Measurements from ENCODE around the gene ZNF594. TPM values are rescaled to one million over a fixed set of nuclear protein-coding genes. Genes with fewer than 3 reads are reported as not detected.
"Not testable (repeated sequence)": the region's sequence is repeated elsewhere in the genome, so short reads cannot be mapped to it uniquely, and the experiment has no call there.

ZNF594 gene
- total and polyA plus RNA-seq, 5 donors from 2014 or later, result 0.86 to 3.1 (median 2.1) TPM

- ATAC-seq (ENCODE audit: low read depth in 2 of 2), result no peak
Observed at GRCh38 chr17:5133311-5133710, 58.4 kb downstream of the ZNF594 start.

GRCh38 chr17:5132503-5133225 is 59.0 kb downstream of the ZNF594 start:
- ATAC-seq (ENCODE audit: low read depth in 2 of 2); H3K27me3 ChIP-seq (ENCODE audit: control insufficient read depth, insufficient read depth, low read length); H3K27ac ChIP-seq (ENCODE audit: insufficient read depth, low read length, poor library complexity, severe bottlenecking); H3K4me3 Mint-ChIP-seq; H3K4me1 ChIP-seq (ENCODE audit: control insufficient read depth, insufficient read depth, low read length, poor library complexity, severe bottlenecking); H3K9me3 Mint-ChIP-seq; H3K27me3 Mint-ChIP-seq; H3K4me1 Mint-ChIP-seq; H3K36me3 ChIP-seq (ENCODE audit: control insufficient read depth, insufficient read depth, low read length); DNase-seq; H3K9me3 ChIP-seq (ENCODE audit: control insufficient read depth in 2 of 2, low read length in 2 of 2); H3K36me3 Mint-ChIP-seq; H3K4me3 ChIP-seq (ENCODE audit: low read depth, low read length): not testable (repeated sequence)
- H3K27ac Mint-ChIP-seq, result peak overlapping the region in 1 of 3 donors; percentile 63

More at GRCh38 chr17:5133311-5133710, 58.4 kb downstream of the ZNF594 start:
- H3K4me1 ChIP-seq (ENCODE audit: control insufficient read depth, insufficient read depth, low read length, poor library complexity, severe bottlenecking), result no peaks in the 10 kb centered on the region
- Mint-ChIP-seq H3K27me3 (peaks cover 4% of the 10 kb centered on the region), H3K36me3 (no peaks in the 10 kb centered on the region), H3K4me3 (no peak overlapping the region), H3K4me1 (no peaks in the 10 kb centered on the region), H3K9me3 (no peaks in the 10 kb centered on the region), H3K27ac (no peak overlapping the region)
- H3K4me3 ChIP-seq (ENCODE audit: low read depth, low read length), result no peak overlapping the region
- no peaks in the 10 kb centered on the region for H3K36me3 ChIP-seq (ENCODE audit: control insufficient read depth, insufficient read depth, low read length)
- H3K9me3 ChIP-seq (ENCODE audit: control insufficient read depth in 2 of 2, low read length in 2 of 2), result no peaks in the 10 kb centered on the region
- no peak for DNase-seq
- no peak overlapping the region for H3K27ac ChIP-seq (ENCODE audit: insufficient read depth, low read length, poor library complexity, severe bottlenecking)
- H3K27me3 ChIP-seq (ENCODE audit: control insufficient read depth, insufficient read depth, low read length), result no peaks in the 10 kb centered on the region

GRCh38 chr17:5131799-5132502 is 59.7 kb downstream of the ZNF594 start:
- H3K4me3 ChIP-seq (ENCODE audit: low read depth, low read length); H3K9me3 Mint-ChIP-seq; DNase-seq; H3K9me3 ChIP-seq (ENCODE audit: control insufficient read depth in 2 of 2, low read length in 2 of 2); H3K27me3 ChIP-seq (ENCODE audit: control insufficient read depth, insufficient read depth, low read length); H3K27ac ChIP-seq (ENCODE audit: insufficient read depth, low read length, poor library complexity, severe bottlenecking); H3K4me1 ChIP-seq (ENCODE audit: control insufficient read depth, insufficient read depth, low read length, poor library complexity, severe bottlenecking); ATAC-seq (ENCODE audit: low read depth in 2 of 2); H3K36me3 ChIP-seq (ENCODE audit: control insufficient read depth, insufficient read depth, low read length); H3K27me3 Mint-ChIP-seq; H3K4me1 Mint-ChIP-seq; H3K4me3 Mint-ChIP-seq; H3K36me3 Mint-ChIP-seq: not testable (repeated sequence)
- peak overlapping the region in 1 of 3 donors; percentile 63 for H3K27ac Mint-ChIP-seq

- ATAC-seq (ENCODE audit: low read depth in 2 of 2) (no peak), DNase-seq (no peak)
- H3K27ac ChIP-seq (ENCODE audit: insufficient read depth, low read length, poor library complexity, severe bottlenecking), result no peak overlapping the region
- no peaks in the 10 kb centered on the region for H3K36me3 ChIP-seq (ENCODE audit: control insufficient read depth, insufficient read depth, low read length)
- H3K4me1 Mint-ChIP-seq, result no peaks in the 10 kb centered on the region
- peak overlapping the region in 2 of 3 donors; percentile 26 to 45 for H3K27ac Mint-ChIP-seq
- no peaks in the 10 kb centered on the region for H3K36me3 Mint-ChIP-seq
- H3K27me3 Mint-ChIP-seq, result peaks cover 8% of the 10 kb centered on the region
- no peak overlapping the region for H3K4me3 ChIP-seq (ENCODE audit: low read depth, low read length)
- no peaks in the 10 kb centered on the region for H3K9me3 Mint-ChIP-seq
- no peaks in the 10 kb centered on the region for H3K9me3 ChIP-seq (ENCODE audit: control insufficient read depth in 2 of 2, low read length in 2 of 2)
- H3K4me1 ChIP-seq (ENCODE audit: control insufficient read depth, insufficient read depth, low read length, poor library complexity, severe bottlenecking), result no peaks in the 10 kb centered on the region
- H3K27me3 ChIP-seq (ENCODE audit: control insufficient read depth, insufficient read depth, low read length), result no peaks in the 10 kb centered on the region
- no peak overlapping the region for H3K4me3 Mint-ChIP-seq
Observed at GRCh38 chr17:5131146-5131715, 60.4 kb downstream of the ZNF594 start.

DNA sequence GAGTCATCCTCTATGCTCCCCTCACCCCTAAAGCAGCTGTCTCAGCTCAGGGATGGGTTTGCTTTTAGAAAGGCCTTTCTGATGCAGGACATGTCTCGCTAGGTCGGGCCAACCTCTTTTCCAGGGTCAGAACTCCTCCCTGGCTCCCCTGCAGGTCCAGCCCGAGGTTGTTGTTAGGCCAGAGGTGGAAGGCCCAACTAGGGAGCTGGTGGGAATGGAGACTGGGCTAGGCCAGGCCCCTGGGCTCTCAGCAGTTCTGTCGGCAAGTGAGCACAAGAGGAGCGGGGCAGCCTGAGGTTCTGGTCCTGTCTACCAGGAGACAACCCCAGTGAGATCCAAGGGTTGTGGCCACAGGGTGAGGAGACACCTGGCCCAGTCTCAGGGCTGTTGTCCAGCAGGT is 61.0 kb downstream of the ZNF594 start:
- DNase-seq; H3K4me1 ChIP-seq (ENCODE audit: control insufficient read depth, insufficient read depth, low read length, poor library complexity, severe bottlenecking); ATAC-seq (ENCODE audit: low read depth in 2 of 2); H3K27ac ChIP-seq (ENCODE audit: insufficient read depth, low read length, poor library complexity, severe bottlenecking); H3K9me3 Mint-ChIP-seq; H3K36me3 ChIP-seq (ENCODE audit: control insufficient read depth, insufficient read depth, low read length); H3K4me3 ChIP-seq (ENCODE audit: low read depth, low read length); H3K27me3 ChIP-seq (ENCODE audit: control insufficient read depth, insufficient read depth, low read length); H3K36me3 Mint-ChIP-seq; H3K27me3 Mint-ChIP-seq; H3K9me3 ChIP-seq (ENCODE audit: control insufficient read depth in 2 of 2, low read length in 2 of 2); H3K4me1 Mint-ChIP-seq; H3K4me3 Mint-ChIP-seq: not testable (repeated sequence)
- peak overlapping the region in 1 of 3 donors; percentile 45 for H3K27ac Mint-ChIP-seq

DNA sequence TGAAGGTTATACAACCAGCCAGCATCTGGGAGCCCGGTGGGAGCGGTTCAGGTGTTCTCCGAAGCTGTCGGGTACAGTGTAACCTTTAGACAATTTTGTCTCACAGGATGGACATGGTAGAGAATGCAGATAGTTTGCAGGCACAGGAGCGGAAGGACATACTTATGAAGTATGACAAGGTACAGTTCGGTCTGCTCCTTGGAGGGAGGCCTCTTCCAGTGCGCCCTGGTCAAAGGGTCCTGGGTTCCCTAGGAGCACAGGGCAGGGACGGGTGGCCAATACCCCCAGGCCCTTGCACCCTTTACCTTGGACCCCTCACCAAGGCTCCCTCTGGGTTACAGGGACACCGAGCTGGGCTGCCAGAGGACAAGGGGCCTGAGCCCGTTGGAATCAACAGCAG is 61.4 kb downstream of the ZNF594 start:
- not testable (repeated sequence) for ATAC-seq (ENCODE audit: low read depth in 2 of 2); H3K9me3 ChIP-seq (ENCODE audit: control insufficient read depth in 2 of 2, low read length in 2 of 2); H3K4me3 ChIP-seq (ENCODE audit: low read depth, low read length); H3K27ac Mint-ChIP-seq; H3K36me3 Mint-ChIP-seq; H3K9me3 Mint-ChIP-seq; H3K4me3 Mint-ChIP-seq; H3K4me1 Mint-ChIP-seq; H3K36me3 ChIP-seq (ENCODE audit: control insufficient read depth, insufficient read depth, low read length); DNase-seq; H3K27me3 Mint-ChIP-seq; H3K27ac ChIP-seq (ENCODE audit: insufficient read depth, low read length, poor library complexity, severe bottlenecking); H3K27me3 ChIP-seq (ENCODE audit: control insufficient read depth, insufficient read depth, low read length); H3K4me1 ChIP-seq (ENCODE audit: control insufficient read depth, insufficient read depth, low read length, poor library complexity, severe bottlenecking)

DNA sequence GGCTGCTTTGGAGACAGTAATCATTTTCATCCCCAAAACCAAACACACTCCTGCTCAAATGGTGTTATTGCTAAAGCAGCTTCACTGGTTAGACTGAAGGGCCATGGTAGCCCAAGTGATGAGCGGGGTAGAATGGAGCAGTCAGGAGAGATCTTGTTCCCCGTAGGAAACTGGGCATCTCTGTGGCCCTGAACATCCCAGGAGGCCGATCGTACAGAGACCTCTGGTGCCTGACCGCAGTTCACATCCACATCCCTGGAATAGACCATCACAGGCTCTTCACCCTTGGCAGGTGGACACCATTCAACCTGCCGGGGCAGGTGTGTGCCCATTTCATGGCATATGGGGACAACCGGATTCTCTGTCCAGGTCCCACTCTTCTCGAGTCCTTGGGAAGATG is 61.9 kb downstream of the ZNF594 start:
- H3K27ac ChIP-seq (ENCODE audit: insufficient read depth, low read length, poor library complexity, severe bottlenecking); ATAC-seq (ENCODE audit: low read depth in 2 of 2); H3K27me3 ChIP-seq (ENCODE audit: control insufficient read depth, insufficient read depth, low read length); H3K4me1 Mint-ChIP-seq; H3K4me3 Mint-ChIP-seq; H3K4me1 ChIP-seq (ENCODE audit: control insufficient read depth, insufficient read depth, low read length, poor library complexity, severe bottlenecking); H3K4me3 ChIP-seq (ENCODE audit: low read depth, low read length); H3K9me3 Mint-ChIP-seq; H3K9me3 ChIP-seq (ENCODE audit: control insufficient read depth in 2 of 2, low read length in 2 of 2); H3K36me3 ChIP-seq (ENCODE audit: control insufficient read depth, insufficient read depth, low read length); H3K36me3 Mint-ChIP-seq; DNase-seq; H3K27ac Mint-ChIP-seq; H3K27me3 Mint-ChIP-seq: not testable (repeated sequence)

All from CD4-positive, CD25-positive, alpha-beta regulatory T cell (primary cell).